HEK293T (cell line): ENCODE data around the gene SRF.

Experiments used
- BHLHE40 ChIP-seq: fragments of 450-650 bp; IDR thresholded peaks from 2 replicates; pipeline ENCODE4 v1.6.1; 2016; ENCODE audit warnings: mild to moderate bottlenecking, moderate library complexity, borderline replicate concordance
- ELF4 ChIP-seq: fragments of 450-650 bp; IDR thresholded peaks from 2 replicates; pipeline ENCODE4 v1.6.1; 2017; ENCODE audit warnings: antibody characterized with exemption
- FOXA1 ChIP-seq: fragments of 450-650 bp; IDR thresholded peaks from 2 replicates; pipeline ENCODE4 v1.6.1; 2016; ENCODE audit warnings: mild to moderate bottlenecking
- FOXM1 ChIP-seq: fragments of 450-650 bp; IDR thresholded peaks from 2 replicates; pipeline ENCODE4 v1.6.1; 2017; ENCODE audit warnings: mild to moderate bottlenecking, borderline replicate concordance
- HDGF ChIP-seq: fragments of 450-650 bp; IDR thresholded peaks from 2 replicates; pipeline ENCODE4 v1.6.1; 2017; ENCODE audit warnings: antibody characterized with exemption, borderline replicate concordance
- SP1 ChIP-seq: fragments of 450-650 bp; IDR thresholded peaks from 2 replicates; pipeline ENCODE4 v1.6.1; 2017
- SUZ12 ChIP-seq: fragments of 450-650 bp; IDR thresholded peaks from 2 replicates; pipeline ENCODE4 v1.6.1; 2016; ENCODE audit warnings: mild to moderate bottlenecking
- ZNF384 ChIP-seq: fragments of 450-650 bp; IDR thresholded peaks from 2 replicates; pipeline ENCODE4 v1.6.1; 2016
- TF ChIP-seq, protein P1 (sequence below): fragments of 450-650 bp; IDR thresholded peaks from 2 replicates; pipeline ENCODE4 v1.6.1; 2016

DNA sequence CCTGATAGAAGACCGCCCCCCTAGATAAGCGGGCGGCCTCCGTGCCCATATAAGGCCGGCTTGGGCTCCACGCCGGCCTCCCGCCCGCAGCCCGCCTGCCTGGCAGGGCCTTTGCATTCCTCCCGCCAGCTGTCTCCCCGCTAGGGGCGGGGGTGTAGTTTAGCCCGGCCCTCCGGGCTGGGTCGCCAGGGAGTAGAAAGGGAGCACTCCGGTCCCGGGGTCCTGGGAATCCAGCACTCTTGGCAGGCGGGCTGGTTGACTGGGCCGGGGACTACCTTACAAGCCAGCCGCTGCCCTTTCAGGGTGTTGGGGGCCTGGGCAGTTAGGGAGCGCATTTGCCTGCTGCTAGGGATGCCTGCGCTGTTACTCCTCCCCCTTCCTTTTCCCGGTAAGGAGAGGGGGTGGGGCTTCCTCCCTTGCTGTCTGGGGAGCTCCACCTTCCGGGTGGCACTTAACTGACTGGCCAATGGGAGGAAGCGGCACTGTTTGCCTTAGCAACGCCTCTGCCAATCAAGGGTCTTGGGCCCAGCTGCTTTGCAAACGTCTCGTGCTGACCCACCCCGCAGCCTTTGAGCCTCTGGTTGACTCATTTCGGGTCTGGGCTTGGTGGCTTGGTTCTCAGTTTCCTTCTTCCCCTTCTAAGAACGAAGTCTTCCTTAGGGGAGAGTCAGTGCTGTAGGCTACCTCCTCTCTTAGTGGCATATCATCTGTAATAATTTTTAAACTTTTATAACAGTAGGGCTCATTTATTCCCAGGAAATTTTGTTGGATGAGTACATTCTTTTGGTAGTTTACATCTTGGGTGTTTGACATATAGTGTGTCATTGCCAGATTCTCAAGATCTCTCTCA, 3.4 kb downstream of the SRF start:
- TF ChIP-seq FOXM1, result no peak
- TF ChIP-seq ZNF384, result no peak
- no peak for TF ChIP-seq ELF4
- TF ChIP-seq SUZ12, result no peak
- no peak for TF ChIP-seq BHLHE40
- TF ChIP-seq FOXA1, result no peak
- 0 out of 2 replicates have a peak, but pooled peaks have one; percentile 30 for TF ChIP-seq HDGF
- no peak for TF ChIP-seq SP1
- TF ChIP-seq, protein P1, sequence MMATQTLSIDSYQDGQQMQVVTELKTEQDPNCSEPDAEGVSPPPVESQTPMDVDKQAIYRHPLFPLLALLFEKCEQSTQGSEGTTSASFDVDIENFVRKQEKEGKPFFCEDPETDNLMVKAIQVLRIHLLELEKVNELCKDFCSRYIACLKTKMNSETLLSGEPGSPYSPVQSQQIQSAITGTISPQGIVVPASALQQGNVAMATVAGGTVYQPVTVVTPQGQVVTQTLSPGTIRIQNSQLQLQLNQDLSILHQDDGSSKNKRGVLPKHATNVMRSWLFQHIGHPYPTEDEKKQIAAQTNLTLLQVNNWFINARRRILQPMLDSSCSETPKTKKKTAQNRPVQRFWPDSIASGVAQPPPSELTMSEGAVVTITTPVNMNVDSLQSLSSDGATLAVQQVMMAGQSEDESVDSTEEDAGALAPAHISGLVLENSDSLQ, result peak; percentile 94
